SU-DHL-6 (cell line): ENCODE results near the gene TSHZ2.

Source experiments
- H2AFZ ChIP-seq: fragments of 200-600 bp; sonication (generic); 2 replicates; pipeline ENCODE4 v1.6.1; 2014; ENCODE audit warnings: low read depth, mild to moderate bottlenecking, moderate library complexity, mixed read lengths, antibody characterized with exemption, low read length; ENCODE audit not compliant: severe bottlenecking
- H3F3A ChIP-seq: fragments of 200-600 bp; shearing (Covaris generic); 2 replicates; pipeline ENCODE4 v1.6.0; 2016; ENCODE audit warnings: antibody characterized with exemption, mild to moderate bottlenecking; ENCODE audit not compliant: insufficient read depth
- H3K27ac ChIP-seq: fragments of 200-600 bp; sonication (generic); 2 replicates; pipeline ENCODE4 v1.5.1; 2016; ENCODE audit warnings: low read depth, mild to moderate bottlenecking, low read length, moderate library complexity, mixed read lengths
- H3K27me3 ChIP-seq: fragments of 200-600 bp; sonication (generic), shearing (Covaris generic); 2 replicates; pipeline ENCODE4 v1.6.0; 2014; ENCODE audit warnings: mild to moderate bottlenecking, low read length
- H3K36me3 ChIP-seq: fragments of 200-600 bp; sonication (generic); 2 replicates; pipeline ENCODE4 v1.6.1; 2014; ENCODE audit warnings: mild to moderate bottlenecking, low read length, mixed read lengths
- H3K4me2 ChIP-seq: fragments of 300-600, 200-600 bp; shearing (Covaris generic), sonication (generic); 2 replicates; pipeline ENCODE4 v1.6.0; 2014; ENCODE audit warnings: low read length, low read depth, mild to moderate bottlenecking; ENCODE audit not compliant: poor library complexity, severe bottlenecking
- H3K4me3 ChIP-seq: fragments of 200-600 bp; sonication (generic); 2 replicates; pipeline ENCODE4 v1.5.1; 2014; ENCODE audit warnings: antibody characterized with exemption, low read length, mild to moderate bottlenecking, mixed read lengths; ENCODE audit not compliant: insufficient read depth, poor library complexity, severe bottlenecking
- H3K79me2 ChIP-seq: fragments of 200-600 bp; sonication (generic); 2 replicates; pipeline ENCODE4 v1.6.1; 2014; ENCODE audit warnings: mild to moderate bottlenecking, low read length, moderate library complexity; ENCODE audit not compliant: insufficient read depth
- H3K9ac ChIP-seq: fragments of 200-600 bp; sonication (generic); 2 replicates; pipeline ENCODE4 v1.7.0; 2014; ENCODE audit warnings: mild to moderate bottlenecking, low read length
- H3K9me2 ChIP-seq: fragments of 200-600 bp; sonication (generic); replicated peaks from 2 replicates; pipeline ENCODE4 v1.6.1; 2014; ENCODE audit warnings: low read length; ENCODE audit not compliant: insufficient read depth
- H3K9me3 ChIP-seq: fragments of 200-600 bp; sonication (generic); 2 replicates; pipeline ENCODE4 v1.6.1; 2014; ENCODE audit warnings: low read length, mixed read lengths; ENCODE audit not compliant: insufficient read depth
- H4K20me1 ChIP-seq: fragments of 200-600 bp; sonication (generic); 2 replicates; pipeline ENCODE4 v1.6.1; 2014; ENCODE audit warnings: low read depth, mild to moderate bottlenecking, antibody characterized with exemption, low read length, moderate library complexity, mixed read lengths
- EZH2phosphoT487 ChIP-seq: fragments of 200-600 bp; sonication (generic), shearing (Covaris generic); conservative IDR thresholded peaks from 2 replicates; pipeline ENCODE4 v1.6.1; 2018; ENCODE audit warnings: mild to moderate bottlenecking, antibody characterized with exemption, low read length, moderate library complexity, mixed read lengths
- TF ChIP-seq, protein P1 (sequence below): fragments of 200-600 bp; sonication (generic); IDR thresholded peaks from one replicate; pipeline ENCODE4 v1.5.1; 2017; ENCODE audit warnings: antibody characterized with exemption, mild to moderate bottlenecking, low read length, moderate library complexity; ENCODE audit not compliant: insufficient read depth, poor library complexity, severe bottlenecking

Gene TSHZ2

DNA sequence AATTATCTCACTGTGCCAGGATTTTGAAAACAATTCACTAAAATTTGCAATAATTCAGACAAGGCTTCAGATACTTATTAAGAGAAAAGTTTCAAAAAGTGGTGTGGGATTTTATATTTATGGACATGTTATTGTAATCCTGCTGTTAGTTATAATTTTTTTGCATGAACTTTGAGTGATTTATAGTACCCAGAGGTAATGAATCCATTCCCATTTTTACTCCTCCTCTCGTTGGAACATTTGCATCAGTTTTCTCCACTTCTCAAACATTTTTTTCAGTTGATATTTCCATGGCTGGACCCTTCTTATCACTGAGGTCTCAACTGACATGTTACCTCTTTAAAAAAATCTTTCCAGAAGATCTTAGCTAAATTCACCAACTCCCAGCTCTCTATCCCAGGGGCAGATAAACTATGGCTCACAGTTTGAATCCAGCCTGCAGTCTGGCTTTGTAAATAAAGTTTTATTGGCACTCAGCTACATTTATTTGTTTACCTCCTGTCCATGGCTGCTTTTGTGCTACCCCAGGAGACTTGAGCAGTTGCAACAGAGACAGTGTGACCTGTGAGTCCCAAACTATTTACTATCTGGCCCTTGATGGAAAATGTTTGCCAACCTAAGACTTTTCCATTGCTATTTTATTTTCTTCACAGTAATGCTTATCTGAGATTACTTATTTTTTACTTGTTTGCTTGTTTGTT, 83.4 kb downstream of the TSHZ2 start:
- no peaks in the 10 kb centered on the region for H3K79me2 ChIP-seq
- no peak overlapping the region for H3K4me3 ChIP-seq
- H4K20me1 ChIP-seq, result no peaks in the 10 kb centered on the region
- no peak overlapping the region for H3K9ac ChIP-seq
- no peak overlapping the region for H3K4me2 ChIP-seq
- no peaks in the 10 kb centered on the region for H3K36me3 ChIP-seq
- no peak overlapping the region for H3K27ac ChIP-seq
- no peaks in the 10 kb centered on the region for H3K27me3 ChIP-seq
- H2AFZ ChIP-seq, result no peak overlapping the region
- TF ChIP-seq EZH2phosphoT487, result no peak
- TF ChIP-seq, protein P1, sequence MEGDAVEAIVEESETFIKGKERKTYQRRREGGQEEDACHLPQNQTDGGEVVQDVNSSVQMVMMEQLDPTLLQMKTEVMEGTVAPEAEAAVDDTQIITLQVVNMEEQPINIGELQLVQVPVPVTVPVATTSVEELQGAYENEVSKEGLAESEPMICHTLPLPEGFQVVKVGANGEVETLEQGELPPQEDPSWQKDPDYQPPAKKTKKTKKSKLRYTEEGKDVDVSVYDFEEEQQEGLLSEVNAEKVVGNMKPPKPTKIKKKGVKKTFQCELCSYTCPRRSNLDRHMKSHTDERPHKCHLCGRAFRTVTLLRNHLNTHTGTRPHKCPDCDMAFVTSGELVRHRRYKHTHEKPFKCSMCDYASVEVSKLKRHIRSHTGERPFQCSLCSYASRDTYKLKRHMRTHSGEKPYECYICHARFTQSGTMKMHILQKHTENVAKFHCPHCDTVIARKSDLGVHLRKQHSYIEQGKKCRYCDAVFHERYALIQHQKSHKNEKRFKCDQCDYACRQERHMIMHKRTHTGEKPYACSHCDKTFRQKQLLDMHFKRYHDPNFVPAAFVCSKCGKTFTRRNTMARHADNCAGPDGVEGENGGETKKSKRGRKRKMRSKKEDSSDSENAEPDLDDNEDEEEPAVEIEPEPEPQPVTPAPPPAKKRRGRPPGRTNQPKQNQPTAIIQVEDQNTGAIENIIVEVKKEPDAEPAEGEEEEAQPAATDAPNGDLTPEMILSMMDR, result no peak
- H3F3A ChIP-seq, result no peaks in the 10 kb centered on the region
- no peaks in the 10 kb centered on the region for H3K9me2 ChIP-seq
- no peaks in the 10 kb centered on the region for H3K9me3 ChIP-seq

DNA sequence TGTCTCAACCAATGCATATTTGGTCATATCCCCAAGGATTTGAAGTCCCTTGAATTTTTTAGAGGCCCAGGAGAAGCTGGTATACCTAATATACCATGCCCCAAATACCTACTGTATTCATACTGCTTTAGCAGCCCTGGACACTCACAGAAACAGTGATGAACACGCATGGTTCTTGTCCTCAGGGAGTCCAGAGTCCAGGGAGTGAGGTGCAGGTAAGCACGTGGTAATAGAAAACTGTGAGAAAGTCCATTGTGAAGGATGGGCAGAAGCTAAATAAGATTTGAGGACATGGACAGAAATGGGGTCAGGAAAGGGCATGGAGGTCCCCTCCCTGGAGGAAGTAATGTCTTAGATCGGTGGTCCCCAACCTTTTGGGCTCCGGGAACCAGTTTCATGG, 85.4 kb downstream of the TSHZ2 start:
- no peak overlapping the region for H2AFZ ChIP-seq
- no peaks in the 10 kb centered on the region for H3F3A ChIP-seq
- no peaks in the 10 kb centered on the region for H3K9me3 ChIP-seq
- no peaks in the 10 kb centered on the region for H3K36me3 ChIP-seq
- no peak overlapping the region for H3K9ac ChIP-seq
- H3K4me2 ChIP-seq, result no peak overlapping the region
- TF ChIP-seq EZH2phosphoT487, result no peak
- TF ChIP-seq, protein P1, result no peak
- H3K9me2 ChIP-seq, result no peaks in the 10 kb centered on the region
- no peak overlapping the region for H3K4me3 ChIP-seq
- no peaks in the 10 kb centered on the region for H4K20me1 ChIP-seq
- H3K79me2 ChIP-seq, result no peaks in the 10 kb centered on the region
- H3K27me3 ChIP-seq, result no peaks in the 10 kb centered on the region
- no peak overlapping the region for H3K27ac ChIP-seq

DNA sequence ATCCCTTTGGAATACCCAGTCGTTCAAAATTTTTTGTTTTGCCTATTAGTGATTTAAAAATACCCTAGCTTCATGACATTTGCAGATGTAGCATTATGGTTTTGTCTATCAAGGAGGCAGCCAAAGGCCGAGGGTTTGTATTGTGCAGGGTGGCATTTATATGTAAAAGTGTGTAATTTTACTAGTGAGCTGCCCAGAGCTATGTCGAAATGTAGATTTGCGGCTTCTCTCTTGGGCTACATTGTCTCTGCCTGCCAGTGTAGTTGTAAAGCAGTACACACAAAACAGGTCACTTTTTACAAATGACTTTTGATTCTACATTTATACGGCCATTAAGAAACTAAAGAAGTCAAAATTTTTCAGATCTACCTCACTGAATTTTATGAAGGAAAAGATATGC, 87.7 kb downstream of the TSHZ2 start:
- no peaks in the 10 kb centered on the region for H3K36me3 ChIP-seq
- no peaks in the 10 kb centered on the region for H3K9me2 ChIP-seq
- no peaks in the 10 kb centered on the region for H3K9me3 ChIP-seq
- TF ChIP-seq EZH2phosphoT487, result no peak
- TF ChIP-seq, protein P1, result no peak
- no peak overlapping the region for H3K27ac ChIP-seq
- H2AFZ ChIP-seq, result no peak overlapping the region
- H3K27me3 ChIP-seq, result no peaks in the 10 kb centered on the region
- no peak overlapping the region for H3K4me2 ChIP-seq
- no peaks in the 10 kb centered on the region for H3K79me2 ChIP-seq
- H4K20me1 ChIP-seq, result no peaks in the 10 kb centered on the region
- no peak overlapping the region for H3K4me3 ChIP-seq
- no peaks in the 10 kb centered on the region for H3F3A ChIP-seq
- H3K9ac ChIP-seq, result no peak overlapping the region
